ENCODE data around the gene RFK.
"Not testable (repeated sequence)": the region's sequence is repeated elsewhere in the genome, so short reads cannot be mapped to it uniquely, and the experiment has no call there.

RFK gene

GRCh38 chr9:76373173-76373783 lies 20.9 kb downstream of the RFK start:
- in situ Hi-C loops (cut with MboI; ENCODE audit: low sequenced_read_pairs): no loop called here

DNA sequence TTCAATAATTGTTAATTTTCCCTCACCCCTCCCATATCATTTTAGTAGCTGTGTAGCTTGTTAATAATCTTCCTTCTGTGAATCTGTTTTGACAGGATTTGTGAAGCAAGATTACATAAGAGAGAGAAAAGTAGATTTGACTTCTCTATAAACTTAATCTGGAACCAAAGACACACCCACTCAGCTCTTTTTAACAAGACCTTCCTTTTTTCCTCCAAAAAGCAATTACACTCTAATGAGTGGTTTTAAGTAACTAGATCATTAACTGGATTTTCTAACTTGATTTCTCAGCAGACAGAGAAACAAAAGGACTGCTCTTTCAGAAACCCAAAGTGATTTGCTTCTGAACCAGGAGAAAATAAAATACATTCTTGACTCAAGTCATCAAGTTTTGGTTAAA lies 21.9 kb downstream of the RFK start:
- in situ Hi-C loops (cut with MboI; ENCODE audit: low sequenced_read_pairs): no loop called here

- in situ Hi-C loops (cut with MboI; ENCODE audit: low sequenced_read_pairs): no loop called here
Measured at GRCh38 chr9:76371901-76372300, 22.3 kb downstream of the RFK start.

DNA sequence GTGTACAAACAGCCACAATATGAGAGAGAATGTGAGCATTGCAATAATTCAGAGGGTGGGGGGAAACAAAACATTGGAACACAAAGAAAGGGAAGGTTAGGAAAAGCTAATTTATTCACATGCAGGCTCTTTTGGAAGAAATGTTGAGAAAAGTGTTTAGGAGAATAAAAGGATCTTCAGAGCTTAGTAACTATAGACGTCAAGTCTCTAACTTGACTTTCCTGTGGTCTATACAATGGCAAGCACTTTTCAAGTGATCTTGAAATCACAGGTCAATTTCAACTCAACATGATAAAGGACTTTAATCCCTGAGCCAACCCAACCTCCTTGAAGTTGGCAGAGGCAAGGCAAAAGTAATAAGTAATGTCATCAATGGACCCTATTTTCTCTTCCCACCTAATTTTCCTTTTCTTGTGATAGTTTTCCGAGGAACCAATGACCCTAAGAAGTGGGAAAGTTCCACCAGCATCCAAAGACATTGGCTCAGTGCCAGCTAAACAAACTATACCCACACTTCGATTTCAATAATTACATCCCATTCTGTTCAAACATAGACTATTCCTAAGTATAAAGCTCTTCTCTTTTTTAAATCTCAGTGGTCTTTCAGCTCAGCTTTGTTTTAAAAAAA lies 23.7 kb downstream of the RFK start:
- in situ Hi-C loops (cut with MboI; ENCODE audit: low sequenced_read_pairs): no loop called here

GRCh38 chr9:76369583-76369982 lies 24.6 kb downstream of the RFK start:
- in situ Hi-C loops (cut with MboI; ENCODE audit: low sequenced_read_pairs): no loop called here

- in situ Hi-C loops (cut with MboI; ENCODE audit: low sequenced_read_pairs): no loop called here
Measured at GRCh38 chr9:76366275-76366674, 28.0 kb downstream of the RFK start.

DNA sequence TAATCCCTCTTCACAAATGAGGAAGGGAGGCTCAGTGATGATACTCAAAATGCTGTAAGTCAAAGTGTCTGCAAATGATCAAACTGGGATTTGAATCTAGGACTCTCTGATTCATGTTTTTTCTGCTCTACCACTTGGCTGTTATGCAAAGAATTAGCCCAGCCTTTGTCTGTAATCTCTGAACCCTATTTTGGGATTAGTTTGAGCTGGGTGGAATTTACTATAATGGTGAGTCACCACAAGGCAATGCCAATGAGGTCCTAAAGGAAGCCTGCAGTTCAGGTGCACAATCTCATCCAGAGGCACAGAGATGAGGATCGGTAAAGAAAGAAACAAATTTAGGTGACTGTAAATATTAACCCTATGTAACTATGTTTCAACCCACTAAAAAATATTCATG lies 29.2 kb downstream of the RFK start:
- in situ Hi-C loops (cut with MboI; ENCODE audit: low sequenced_read_pairs): no loop called here

DNA sequence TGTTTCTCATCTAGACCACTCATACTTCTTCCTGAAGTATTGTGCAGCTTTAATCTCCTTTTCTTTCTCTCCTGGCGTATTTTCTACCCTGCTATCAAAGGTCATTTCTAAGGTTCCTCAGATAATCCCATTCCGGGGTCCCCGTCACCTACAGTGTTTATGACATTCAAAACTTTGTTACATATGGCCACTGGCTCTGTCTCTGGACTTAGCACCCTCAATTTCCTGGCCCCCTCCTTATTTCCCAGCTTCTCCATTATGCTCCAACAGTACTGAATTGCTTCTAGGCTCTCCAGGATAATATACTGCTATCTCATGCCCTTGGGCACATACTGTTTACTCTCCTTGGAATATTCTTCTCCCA lies 31.2 kb downstream of the RFK start:
- in situ Hi-C loops (cut with MboI; ENCODE audit: low sequenced_read_pairs): no loop called here

DNA sequence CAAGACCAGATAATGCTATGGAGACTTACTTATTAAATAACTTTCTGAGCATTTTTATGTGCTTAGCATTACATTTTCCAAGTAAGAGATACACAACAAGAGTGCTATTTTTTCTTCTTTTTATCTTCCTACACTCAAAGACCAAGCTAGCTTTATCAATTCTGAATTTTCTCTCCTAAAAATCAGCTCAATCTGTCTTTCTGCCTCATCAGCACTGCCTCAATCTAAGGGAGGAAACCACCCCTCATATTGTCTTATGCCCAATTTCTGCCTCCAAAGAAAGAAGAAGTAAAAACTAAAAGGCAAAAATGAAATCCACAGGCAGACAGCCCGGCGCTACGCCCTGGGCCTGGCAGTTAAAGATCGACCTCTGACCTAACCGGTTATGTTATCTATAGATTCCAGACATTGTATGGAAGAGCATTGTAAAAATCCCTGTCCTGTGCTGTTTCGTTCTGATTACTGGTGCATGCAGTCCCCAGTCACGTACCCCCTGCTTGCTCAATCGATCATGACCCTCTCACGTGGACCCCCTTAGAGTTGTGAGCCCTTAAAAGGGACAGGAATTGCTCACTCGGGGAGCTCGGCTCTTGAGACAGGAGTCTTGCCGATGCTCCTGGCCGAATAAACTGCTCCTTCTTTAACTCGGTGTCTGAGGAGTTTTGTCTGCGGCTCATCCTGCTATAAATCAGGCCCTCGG lies 31.7 kb downstream of the RFK start:
- in situ Hi-C loops (cut with MboI; ENCODE audit: low sequenced_read_pairs): not testable (repeated sequence)

- in situ Hi-C loops (cut with MboI; ENCODE audit: low sequenced_read_pairs): no loop called here
Measured at GRCh38 chr9:76359766-76360165, 34.5 kb downstream of the RFK start.

DNA sequence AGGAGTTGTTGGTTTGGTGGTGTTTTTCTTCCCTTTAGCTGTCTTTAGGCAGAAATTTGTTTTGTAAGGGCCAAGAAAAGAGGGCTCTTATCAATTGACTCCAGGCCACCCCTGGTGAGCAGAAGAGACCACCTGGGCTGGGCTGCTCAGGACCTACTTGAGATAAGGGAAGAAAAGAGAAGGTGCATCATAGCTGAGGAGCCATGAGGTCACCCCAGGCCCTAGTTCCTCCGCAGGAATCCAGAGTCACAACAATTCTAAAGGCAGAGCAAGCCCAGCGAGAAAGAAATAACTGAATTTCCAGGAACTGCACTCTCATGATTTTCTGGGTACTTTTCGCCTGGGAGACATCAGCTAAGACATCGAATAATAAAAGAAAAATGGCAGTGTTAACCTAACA lies 34.9 kb downstream of the RFK start:
- in situ Hi-C loops (cut with MboI; ENCODE audit: low sequenced_read_pairs): no loop called here

- in situ Hi-C loops (cut with MboI; ENCODE audit: low sequenced_read_pairs): no loop called here
Measured at GRCh38 chr9:76358628-76359280, 35.5 kb downstream of the RFK start.

DNA sequence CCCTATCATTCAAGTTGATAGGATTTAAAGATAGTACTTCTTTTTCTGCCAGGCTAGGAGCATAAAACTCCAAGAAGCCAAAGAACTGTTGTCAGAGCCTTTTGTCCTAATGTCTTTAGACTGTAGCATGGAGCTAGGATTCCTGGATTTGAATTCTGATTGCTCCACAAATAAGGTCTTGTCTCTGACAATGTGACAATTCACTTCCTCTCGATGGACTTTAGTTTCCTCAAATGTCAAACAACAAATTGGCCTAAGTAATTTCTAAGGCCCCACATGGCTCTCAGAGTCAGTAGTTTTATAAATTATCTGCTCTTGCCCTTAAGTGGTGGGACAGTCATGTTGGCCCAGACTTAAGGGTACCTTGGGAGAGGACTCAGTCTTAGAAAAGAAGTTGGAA lies 36.7 kb downstream of the RFK start:
- in situ Hi-C loops (cut with MboI; ENCODE audit: low sequenced_read_pairs): no loop called here

DNA sequence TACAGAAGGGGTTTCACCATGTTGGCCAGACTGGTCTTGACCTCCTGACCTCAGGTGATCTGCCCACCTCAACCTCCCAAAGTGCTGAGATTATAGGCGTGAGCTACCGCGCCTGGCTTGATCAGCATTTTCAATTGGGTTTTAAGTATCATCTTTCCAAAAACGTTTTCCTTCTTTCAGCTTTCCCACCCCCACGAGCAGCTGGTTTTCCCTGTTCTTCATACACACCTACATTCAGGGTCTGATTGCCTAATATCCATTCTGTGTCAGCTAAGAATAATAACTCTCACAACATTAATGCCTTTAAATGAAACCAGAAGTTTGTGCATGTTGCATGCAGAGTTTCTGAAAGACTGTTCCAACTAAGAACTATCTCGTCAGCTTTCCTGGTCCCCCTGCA lies 38.3 kb downstream of the RFK start:
- in situ Hi-C loops (cut with MboI; ENCODE audit: low sequenced_read_pairs): no loop called here

DNA sequence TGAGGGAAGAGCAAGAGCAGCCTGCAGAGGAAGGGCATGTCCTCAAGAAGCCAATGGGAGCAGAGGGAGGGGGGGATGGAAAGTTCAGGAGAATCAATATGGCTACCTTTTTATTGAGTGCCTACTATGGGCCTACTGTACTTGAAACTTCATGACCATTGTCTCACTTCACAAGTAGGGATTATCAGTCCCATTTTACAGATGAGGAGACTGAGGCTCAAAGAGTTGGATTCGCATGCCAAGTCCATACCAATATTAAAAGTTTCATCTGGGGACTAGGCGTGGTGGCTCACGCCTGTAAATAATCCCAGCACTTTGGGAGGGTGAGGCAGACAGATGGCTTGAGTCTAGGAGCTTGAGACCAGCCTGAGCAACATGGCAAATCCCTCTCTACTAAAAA lies 40.0 kb downstream of the RFK start:
- in situ Hi-C loops (cut with MboI; ENCODE audit: low sequenced_read_pairs): no loop called here

GRCh38 chr9:76353280-76353679 lies 40.9 kb downstream of the RFK start:
- in situ Hi-C loops (cut with MboI; ENCODE audit: low sequenced_read_pairs): no loop called here

- in situ Hi-C loops (cut with MboI; ENCODE audit: low sequenced_read_pairs): no loop called here
Measured at GRCh38 chr9:76352026-76352620, 42.1 kb downstream of the RFK start.

- in situ Hi-C loops (cut with MboI; ENCODE audit: low sequenced_read_pairs): no loop called here
Measured at GRCh38 chr9:76351006-76351405, 43.2 kb downstream of the RFK start.

- in situ Hi-C loops (cut with MboI; ENCODE audit: low sequenced_read_pairs): no loop called here
Measured at GRCh38 chr9:76349865-76350264, 44.4 kb downstream of the RFK start.

DNA sequence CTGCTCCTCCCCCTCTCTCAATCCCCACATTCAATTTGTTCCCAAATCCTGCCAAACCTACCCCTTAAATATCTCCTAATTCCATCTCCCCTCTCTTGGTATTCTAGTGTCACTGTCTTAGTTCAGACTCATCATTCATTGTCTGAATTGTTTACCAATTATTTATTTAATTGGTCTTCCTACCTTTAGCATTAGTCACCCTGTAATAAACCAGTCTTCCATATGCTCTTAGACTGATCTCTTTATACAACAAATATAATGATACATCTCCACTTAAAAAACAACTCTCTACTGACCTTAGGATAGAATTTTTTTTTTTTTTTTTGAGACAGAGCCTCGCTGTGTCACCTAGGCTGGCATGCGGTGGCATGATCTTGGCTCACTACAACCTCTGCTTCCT lies 51.4 kb downstream of the RFK start:
- in situ Hi-C loops (cut with MboI; ENCODE audit: low sequenced_read_pairs): no loop called here

GRCh38 chr9:76342201-76342600 lies 52.0 kb downstream of the RFK start:
- in situ Hi-C loops (cut with MboI; ENCODE audit: low sequenced_read_pairs): no loop called here

DNA sequence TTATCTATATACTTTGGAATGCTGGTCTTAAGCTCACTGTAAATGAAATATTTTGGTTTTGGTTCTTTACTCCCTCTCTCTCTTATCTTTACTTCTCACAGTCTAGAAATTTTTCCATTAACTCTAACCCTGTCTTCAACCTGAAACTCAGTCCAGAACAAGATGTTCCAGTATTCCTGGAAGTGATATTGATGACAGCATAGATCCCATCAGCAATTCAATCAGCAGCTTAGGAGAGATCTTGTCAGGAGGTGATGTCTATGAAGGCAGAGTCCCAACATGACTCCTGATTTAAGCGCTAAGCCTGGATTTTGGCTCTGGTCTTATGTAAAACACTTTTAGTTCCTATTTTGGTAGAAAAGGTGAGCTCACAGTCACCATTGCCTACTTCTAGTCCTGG lies 52.6 kb downstream of the RFK start:
- in situ Hi-C loops (cut with MboI; ENCODE audit: low sequenced_read_pairs): no loop called here

Measured in HL-60/S4 treated with phorbol 12-myristate 13-acetate at 8.2 ng/mL for 4 days and 3 days (cell line).